ENCODE results near the gene ERO1B.
"Not testable (repeated sequence)": the region's sequence is repeated elsewhere in the genome, so short reads cannot be mapped to it uniquely, and the experiment has no call there.

Gene ERO1B

DNA sequence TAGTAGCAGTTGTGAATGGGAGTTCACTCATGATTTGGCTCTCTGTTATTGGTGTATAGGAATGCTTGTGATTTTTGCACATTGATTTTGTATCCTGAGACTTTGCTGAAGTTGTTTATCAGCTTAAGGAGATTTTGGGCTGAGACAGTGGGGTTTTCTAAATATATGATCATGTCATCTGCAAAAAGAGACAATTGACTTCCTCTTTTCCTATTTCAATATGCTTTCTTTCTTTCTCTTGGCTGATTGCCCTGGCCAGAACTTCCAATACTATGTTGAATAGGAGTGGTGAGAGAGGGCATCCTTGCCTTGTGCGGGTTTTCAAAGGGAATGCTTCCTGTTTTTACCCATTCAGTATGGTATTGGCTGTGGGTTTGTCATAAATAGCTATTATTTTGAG, 93.7 kb downstream of the ERO1B start:
- not testable (repeated sequence) for DNase-seq (ENCODE audit: low read depth)

GRCh38 chr1:236186471-236186870, 95.3 kb downstream of the ERO1B start:
- not testable (repeated sequence) for DNase-seq (ENCODE audit: low read depth)

- no peak for DNase-seq (ENCODE audit: low read depth)
Observed at GRCh38 chr1:236185687-236186086, 96.1 kb downstream of the ERO1B start.

GRCh38 chr1:236181059-236181458, 100.7 kb downstream of the ERO1B start:
- no peak for DNase-seq (ENCODE audit: low read depth)

- DNase-seq (ENCODE audit: low read depth) = no peak
Observed at GRCh38 chr1:236179634-236180033, 102.1 kb downstream of the ERO1B start.

- DNase-seq (ENCODE audit: low read depth) = no peak
Observed at GRCh38 chr1:236176337-236177336, 105.1 kb downstream of the ERO1B start.

DNA sequence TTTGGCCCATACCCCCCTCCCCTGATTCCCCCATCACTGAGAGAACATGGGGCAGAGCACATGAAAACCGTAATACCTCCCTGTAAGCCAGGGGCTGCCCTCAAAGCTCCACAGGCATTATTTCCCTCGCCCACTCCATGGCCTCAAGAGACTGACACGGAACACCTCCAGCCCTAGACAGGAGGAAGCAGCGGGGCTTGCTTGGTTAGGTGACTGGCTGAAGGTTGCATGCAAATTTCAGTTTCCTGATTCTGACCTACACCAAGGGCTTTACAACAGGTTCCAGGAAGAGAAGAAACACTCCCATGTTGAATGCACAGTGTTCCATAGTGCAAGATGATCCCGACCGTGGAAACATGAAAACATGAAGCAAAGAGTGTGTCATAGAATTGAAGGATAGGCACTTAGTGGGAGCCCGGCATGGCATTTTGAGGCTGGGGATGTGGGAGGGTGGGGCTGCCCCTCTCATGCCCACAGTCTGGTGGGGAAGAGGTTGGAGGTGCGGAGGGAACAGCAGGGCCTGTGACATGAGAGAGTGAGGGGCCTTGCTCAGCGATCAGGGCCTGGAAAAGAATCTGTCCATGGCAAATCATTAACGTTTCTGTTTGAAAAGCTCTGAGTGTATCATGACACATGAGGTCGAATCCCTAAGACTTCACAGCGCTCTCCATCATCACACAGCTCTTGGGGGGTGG, 106.0 kb downstream of the ERO1B start:
- no peak for DNase-seq (ENCODE audit: low read depth)

DNA sequence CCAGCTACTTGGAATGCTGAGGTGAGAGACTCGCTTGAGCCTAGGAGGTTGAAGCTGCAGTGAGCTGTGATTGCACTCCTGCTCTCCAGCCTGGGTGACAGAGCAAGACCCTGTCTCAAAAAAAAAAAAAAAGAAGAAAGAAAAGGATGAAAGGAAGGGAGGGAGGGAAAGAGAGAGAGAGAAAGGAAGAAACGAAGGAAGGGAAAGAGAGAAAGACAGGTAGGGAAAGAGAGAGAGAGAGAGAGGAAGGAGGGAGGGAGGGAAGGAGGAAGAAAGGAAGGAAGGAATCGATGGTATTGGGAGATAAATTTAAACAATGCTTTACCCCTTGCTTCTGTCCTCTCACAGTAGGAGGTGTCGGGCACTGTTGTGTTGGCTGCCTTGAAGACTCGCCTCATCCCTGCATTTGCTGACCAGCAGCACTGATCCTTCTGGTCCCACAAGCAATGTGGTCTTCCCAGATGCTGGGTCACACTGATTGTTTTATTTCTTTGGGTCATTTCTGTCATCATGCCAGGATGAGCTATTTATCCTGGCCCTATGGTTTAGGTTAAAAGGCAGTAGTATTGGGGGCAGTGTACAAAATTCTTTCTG, 108.5 kb downstream of the ERO1B start:
- DNase-seq (ENCODE audit: low read depth) = no peak

- no peak for DNase-seq (ENCODE audit: low read depth)
Observed at GRCh38 chr1:236172041-236172579, 109.6 kb downstream of the ERO1B start.

DNA sequence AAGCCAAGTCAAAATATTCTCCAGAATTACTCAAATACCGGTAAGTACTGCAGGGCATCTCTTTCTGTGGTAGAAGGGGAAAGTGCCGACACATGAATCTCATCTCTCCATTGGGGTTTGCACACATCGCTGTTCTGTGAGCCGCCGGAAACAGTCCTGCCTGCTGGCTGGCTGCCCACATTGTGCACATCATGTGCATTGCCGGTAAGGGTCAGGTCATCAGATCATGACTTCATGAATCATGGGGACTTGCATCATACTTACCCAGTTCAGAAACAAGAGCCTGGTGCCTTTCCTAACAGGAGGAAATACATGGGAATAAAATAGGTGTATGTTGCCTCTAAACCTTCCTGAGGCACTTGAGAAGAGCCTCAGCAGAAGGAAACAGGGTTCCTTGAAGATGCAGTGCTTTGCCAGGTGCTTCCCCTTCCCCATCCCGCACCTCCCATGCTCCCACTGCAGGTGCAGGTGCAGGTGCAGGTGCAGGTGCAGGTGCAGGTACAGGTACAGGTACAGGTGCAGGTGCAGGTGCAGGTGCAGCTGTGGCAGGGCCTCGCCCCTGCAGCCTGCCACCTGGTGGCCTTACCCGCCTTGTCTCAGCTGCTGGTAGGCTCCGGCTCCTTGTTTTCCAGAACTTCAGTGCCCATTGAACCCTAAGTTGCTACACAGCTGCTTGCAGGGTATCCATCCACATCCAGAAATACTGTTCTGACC, 112.9 kb downstream of the ERO1B start:
- no peak for DNase-seq (ENCODE audit: low read depth)

- DNase-seq (ENCODE audit: low read depth) = no peak
Observed at GRCh38 chr1:236167578-236167977, 114.2 kb downstream of the ERO1B start.

DNA sequence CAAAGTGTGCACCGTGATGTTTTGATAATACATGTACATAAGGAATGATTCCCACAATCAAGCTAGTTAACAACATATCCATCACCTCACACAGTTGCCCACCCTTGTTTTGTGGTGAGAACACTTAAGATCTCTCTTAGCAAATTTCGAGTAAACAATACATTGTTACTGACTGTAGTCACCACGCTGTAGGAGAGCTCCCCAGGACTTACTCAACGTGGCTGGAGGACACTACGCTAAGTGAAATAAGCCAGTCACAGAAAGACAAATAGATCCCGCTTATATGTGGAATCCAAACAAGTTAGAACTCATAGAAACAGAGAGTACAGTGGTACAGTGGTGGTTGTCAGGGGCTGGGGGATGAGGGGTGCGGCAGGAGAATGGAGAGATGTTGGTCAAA, 114.6 kb downstream of the ERO1B start:
- DNase-seq (ENCODE audit: low read depth) = no peak

- DNase-seq (ENCODE audit: low read depth) = no peak
Observed at GRCh38 chr1:236166041-236166440, 115.7 kb downstream of the ERO1B start.
